Measurements from ENCODE around the gene PKP3. TPM values are rescaled to one million over a fixed set of nuclear protein-coding genes. Genes with fewer than 3 reads are reported as not detected.
A peak's percentile ranks its signal among the peaks of the same experiment; 100 is the strongest.

PKP3 gene
- total RNA-seq, 8 experiments from 2014 or later = 0.21 to 24.4 (median 3.2) TPM; not detected in 1

DNA sequence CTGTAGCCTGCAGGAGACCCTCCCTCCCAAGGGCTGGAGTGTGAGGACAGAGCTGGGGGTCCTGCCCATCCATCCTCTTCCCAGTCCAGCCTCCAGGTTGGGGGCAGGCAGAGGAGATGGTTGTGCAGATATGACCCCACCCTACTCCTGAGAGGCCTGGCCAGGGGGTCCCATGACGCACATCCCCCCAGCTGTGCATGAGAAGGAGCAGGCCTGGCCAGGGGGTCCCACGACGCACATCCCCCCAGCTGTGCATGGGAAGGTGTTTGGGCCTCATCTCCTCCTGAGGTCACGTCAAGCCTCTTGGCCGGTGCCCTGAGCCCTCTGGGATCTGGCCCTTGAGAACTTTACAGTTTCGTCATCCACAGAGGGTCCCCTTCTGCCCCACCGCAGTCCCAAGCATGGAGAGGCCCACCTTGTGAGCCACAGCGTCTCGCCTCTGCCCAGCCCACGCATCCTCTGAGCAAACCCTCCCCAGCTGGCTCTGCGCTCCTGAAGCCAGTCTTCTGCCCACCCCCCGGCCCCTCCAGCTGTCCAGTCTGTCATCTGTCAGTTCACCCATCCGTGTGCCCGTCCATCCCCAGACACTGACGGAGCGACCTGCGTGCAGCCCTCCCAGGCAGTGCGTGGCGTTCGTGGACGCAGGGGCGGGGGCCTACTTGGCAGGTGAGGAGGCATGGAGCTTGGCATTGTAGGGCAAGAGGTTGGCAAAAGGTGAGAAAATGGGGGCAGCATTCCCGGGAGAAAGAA is 45.5 kb downstream of the PKP3 start:
- Histone ChIP-seq H3K4me3 (no peak overlapping the region), H3K27ac (no peak overlapping the region), H3K4me1 (replicated peaks in 1 of 2) (peaks cover 0 to 11% of the 10 kb centered on the region in 2 donors)
- ATAC-seq (replicated peaks in 6 of 8) = no peak
- 20 to 100% (median 86%) methylated on average over 1 to 6 of the region's 23 CpGs; no CpG with 5 or more reads in 2 of the 10 experiments for WGBS, 10 experiments
- in situ Hi-C loops (cut with MboI; ENCODE audit: low pct_unique_long_range_greater_than_20kb in 2 of 9, low sequenced_read_pairs in 9 of 9, unreplicated experiment in 9 of 9) = no loop called here

- ATAC-seq (replicated peaks in 6 of 8) = peak in 1 of 8 experiments; percentile 20
- peaks cover 0 to 11% of the 10 kb centered on the region in 2 donors for H3K4me1 ChIP-seq (replicated peaks in 1 of 2)
- H3K4me3 ChIP-seq = no peak overlapping the region
- in situ Hi-C loops (cut with MboI; ENCODE audit: low pct_unique_long_range_greater_than_20kb in 2 of 9, low sequenced_read_pairs in 9 of 9, unreplicated experiment in 9 of 9) = no loop called here
- 80 to 100% (median 89%) methylated on average over 2 to 17 of the region's 27 CpGs; no CpG with 5 or more reads in 3 of the 10 experiments for WGBS, 10 experiments
- H3K27ac ChIP-seq = no peak overlapping the region
These were observed 46.3 kb downstream of the PKP3 start for GRCh38 chr11:440065-441042.

DNA sequence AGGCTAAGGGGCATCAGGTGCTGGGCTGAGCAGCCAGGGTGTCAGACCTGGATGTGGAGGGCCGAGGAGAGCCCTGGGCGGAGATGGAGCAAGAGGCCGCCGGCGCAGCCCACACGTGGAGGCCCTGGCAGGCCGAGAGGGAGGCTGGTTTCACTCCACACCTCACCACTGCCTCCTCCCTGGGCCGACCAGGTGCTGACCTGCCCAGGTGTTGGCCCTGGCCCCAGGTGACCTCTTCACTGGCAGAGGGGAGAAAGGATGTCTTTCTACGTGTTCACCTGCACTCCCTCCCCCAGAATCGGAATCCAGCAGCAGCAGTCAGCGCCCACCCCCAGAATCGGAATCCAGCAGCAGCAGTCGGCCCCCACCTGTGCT is 47.0 kb downstream of the PKP3 start:
- WGBS, 10 experiments = 14 to 20% methylated on average over 1 of the region's 13 CpGs; no CpG with 5 or more reads in 8 of the 10 experiments
- ATAC-seq (replicated peaks in 6 of 8) = no peak
- in situ Hi-C loops (cut with MboI; ENCODE audit: low pct_unique_long_range_greater_than_20kb in 2 of 9, low sequenced_read_pairs in 9 of 9, unreplicated experiment in 9 of 9) = no loop called here
- no peak overlapping the region for H3K27ac ChIP-seq
- no peak overlapping the region for H3K4me3 ChIP-seq
- peaks cover 0 to 11% of the 10 kb centered on the region in 2 donors for H3K4me1 ChIP-seq (replicated peaks in 1 of 2)

DNA sequence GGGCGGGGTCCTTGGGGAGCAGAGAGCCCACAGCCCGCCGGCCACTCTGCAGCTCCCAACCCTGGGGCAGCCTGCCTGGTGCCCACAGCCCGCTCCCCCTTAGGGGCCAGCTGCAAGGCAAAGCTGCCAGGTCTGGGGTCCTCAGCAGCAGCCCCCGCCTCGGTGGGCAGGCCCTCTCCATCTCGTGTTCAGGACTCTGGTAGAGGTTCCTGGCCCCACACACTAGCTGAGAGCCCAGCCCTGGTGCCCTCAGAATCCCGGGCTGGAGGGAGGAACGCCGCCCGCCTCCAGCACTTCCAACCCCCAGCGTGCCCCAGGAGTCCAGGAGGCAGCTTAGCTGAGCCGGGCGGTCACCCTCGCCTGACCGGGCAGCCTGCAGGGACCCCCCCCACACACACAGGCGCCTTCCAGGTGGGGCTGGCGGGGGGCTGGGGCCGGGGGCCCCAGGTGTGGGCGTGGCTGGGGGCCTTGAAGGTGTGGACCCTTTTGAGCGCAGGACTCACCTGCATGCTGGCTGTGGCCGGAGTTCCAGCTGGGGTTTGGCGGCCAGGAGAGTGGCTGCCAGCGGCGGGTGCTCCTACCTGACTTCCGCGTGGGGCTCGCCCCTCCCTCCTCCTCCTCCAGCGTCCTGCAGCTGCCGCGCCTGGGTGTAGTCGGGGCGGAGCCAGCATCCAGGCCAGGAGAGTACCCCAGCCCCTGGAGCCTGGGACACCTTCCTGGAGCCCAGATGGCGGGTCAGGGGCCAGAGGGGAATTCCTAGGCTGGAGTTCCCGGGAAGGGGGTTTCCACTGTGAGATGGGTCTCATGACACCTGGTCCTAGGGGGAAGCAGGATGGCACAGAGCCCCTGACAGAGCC is 47.6 kb downstream of the PKP3 start, which contains the start of gene ANO9:
ANO9 (minus strand) TSS at position 594 of the 857 bp plus-strand sequence; CDS start at position 509, 85 bp downstream.
- Histone ChIP-seq H3K4me3 (no peak within 1 kb of the TSS), H3K4me1 (replicated peaks in 1 of 2) (peaks cover 0 to 11% of the 10 kb centered on the region in 2 donors), H3K27ac (no peak within 1 kb of the TSS)
- 69% methylated on average over 7 of the region's 35 CpGs; no CpG with 5 or more reads in 9 of the 10 experiments for WGBS, 10 experiments
- peak in 6 of 8 experiments; percentile 6 to 47 (median 37) for ATAC-seq (replicated peaks in 6 of 8)
- in situ Hi-C loops (cut with MboI; ENCODE audit: low pct_unique_long_range_greater_than_20kb in 2 of 9, low sequenced_read_pairs in 9 of 9, unreplicated experiment in 9 of 9) = no loop called here

- in situ Hi-C loops (cut with MboI; ENCODE audit: low pct_unique_long_range_greater_than_20kb in 2 of 9, low sequenced_read_pairs in 9 of 9, unreplicated experiment in 9 of 9) = no loop called here
These were observed 48.6 kb downstream of the PKP3 start for GRCh38 chr11:442611-443081.

GRCh38 chr11:443542-444199 is 49.7 kb downstream of the PKP3 start:
- in situ Hi-C loops (cut with MboI; ENCODE audit: low pct_unique_long_range_greater_than_20kb in 2 of 9, low sequenced_read_pairs in 9 of 9, unreplicated experiment in 9 of 9) = no loop called here
- ATAC-seq (replicated peaks in 6 of 8) = no peak
- H3K4me3 ChIP-seq = no peak overlapping the region
- H3K27ac ChIP-seq = no peak overlapping the region
- peaks cover 3 to 16% of the 10 kb centered on the region in 2 donors for H3K4me1 ChIP-seq (replicated peaks in 1 of 2)
- 38 to 100% (median 80%) methylated on average over 1 to 11 of the region's 16 CpGs; no CpG with 5 or more reads in 3 of the 10 experiments for WGBS, 10 experiments

More at GRCh38 chr11:442611-443081, 48.6 kb downstream of the PKP3 start:
- Histone ChIP-seq H3K4me3 (no peak overlapping the region), H3K27ac (no peak overlapping the region), H3K4me1 (replicated peaks in 1 of 2) (peaks cover 2 to 14% of the 10 kb centered on the region in 2 donors)
- 0 to 100% (median 63%) methylated on average over 1 to 5 of the region's 16 CpGs; no CpG with 5 or more reads in 6 of the 10 experiments for WGBS, 10 experiments
- ATAC-seq (replicated peaks in 6 of 8) = peak in 5 of 8 experiments; percentile 39 to 78 (median 48)

- H3K27ac ChIP-seq = no peak overlapping the region
- 17 to 100% (median 62%) methylated on average over 1 to 9 of the region's 12 CpGs for WGBS, 10 experiments
- peaks cover 12 to 24% of the 10 kb centered on the region in 2 donors for H3K4me1 ChIP-seq (replicated peaks in 1 of 2)
- in situ Hi-C loops (cut with MboI; ENCODE audit: low pct_unique_long_range_greater_than_20kb in 2 of 9, low sequenced_read_pairs in 9 of 9, unreplicated experiment in 9 of 9) = no loop called here
- ATAC-seq (replicated peaks in 6 of 8) = peak in 3 of 8 experiments; percentile 2 to 64 (median 59)
- H3K4me3 ChIP-seq = no peak overlapping the region
These were observed 50.6 kb downstream of the PKP3 start for GRCh38 chr11:444396-445144.

- no peak overlapping the region for H3K27ac ChIP-seq
- H3K4me3 ChIP-seq = no peak overlapping the region
- in situ Hi-C loops (cut with MboI; ENCODE audit: low pct_unique_long_range_greater_than_20kb in 2 of 9, low sequenced_read_pairs in 9 of 9, unreplicated experiment in 9 of 9) = no loop called here
- peaks cover 12 to 24% of the 10 kb centered on the region in 2 donors for H3K4me1 ChIP-seq (replicated peaks in 1 of 2)
- ATAC-seq (replicated peaks in 6 of 8) = no peak
- 8 to 100% (median 53%) methylated on average over 1 to 5 of the region's 20 CpGs; no CpG with 5 or more reads in 1 of the 10 experiments for WGBS, 10 experiments
These were observed 52.0 kb downstream of the PKP3 start for GRCh38 chr11:445765-446588.

DNA sequence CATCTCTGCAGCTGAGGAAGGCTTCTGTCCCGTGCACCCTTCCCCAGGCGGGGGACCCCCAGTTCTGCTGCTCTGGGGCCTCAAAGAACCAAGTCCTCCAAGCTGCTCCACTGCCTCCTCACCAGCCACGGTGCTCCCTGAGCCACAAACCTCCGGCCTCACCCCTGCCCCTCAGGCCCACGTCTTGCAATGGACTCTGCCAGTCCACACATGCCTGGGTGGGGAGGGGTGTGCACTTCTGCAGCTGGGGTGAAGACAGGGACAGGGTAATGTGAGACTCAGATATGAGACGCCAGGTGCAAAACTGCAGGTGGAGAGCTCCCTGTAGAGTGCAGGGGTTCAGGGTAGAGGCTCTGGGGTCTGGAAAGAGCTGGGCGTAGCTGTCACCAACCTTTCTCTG is 52.9 kb downstream of the PKP3 start:
- Histone ChIP-seq H3K27ac (no peak overlapping the region), H3K4me3 (no peak overlapping the region), H3K4me1 (replicated peaks in 1 of 2) (peaks cover 21 to 29% of the 10 kb centered on the region in 2 donors)
- WGBS, 10 experiments = 80 to 100% (median 86%) methylated on average over 1 to 3 of the region's 7 CpGs; no CpG with 5 or more reads in 6 of the 10 experiments
- in situ Hi-C loops (cut with MboI; ENCODE audit: low pct_unique_long_range_greater_than_20kb in 2 of 9, low sequenced_read_pairs in 9 of 9, unreplicated experiment in 9 of 9) = no loop called here
- no peak for ATAC-seq (replicated peaks in 6 of 8)

- Histone ChIP-seq H3K27ac (peak overlapping the region; percentile 84 to 89), H3K4me3 (peak overlapping the region; percentile 45 to 96 (median 50)), H3K4me1 (replicated peaks in 1 of 2) (peaks cover 21% of the 10 kb centered on the region in 2 donors)
- ATAC-seq (replicated peaks in 6 of 8) = peak; percentile 44 to 74 (median 70)
- in situ Hi-C loops (cut with MboI; ENCODE audit: low pct_unique_long_range_greater_than_20kb in 2 of 9, low sequenced_read_pairs in 9 of 9, unreplicated experiment in 9 of 9) = no loop called here
- 0 to 28% (median 7%) methylated on average over 3 to 10 of the region's 55 CpGs; no CpG with 5 or more reads in 6 of the 10 experiments for WGBS, 10 experiments
These were observed 54.1 kb downstream of the PKP3 start for GRCh38 chr11:447923-448731.
